Colon (tissue), 2 donors: ENCODE results near the gene HDLBP.

Experiments
- FAIRE-seq: peaks from 2 replicates; lab custom pipeline; 2012; peaks lifted over from hg19 to GRCh38; lab: Jason Lieb, UNC
- donor health status: control.
- donor health status: control.

Gene HDLBP

DNA sequence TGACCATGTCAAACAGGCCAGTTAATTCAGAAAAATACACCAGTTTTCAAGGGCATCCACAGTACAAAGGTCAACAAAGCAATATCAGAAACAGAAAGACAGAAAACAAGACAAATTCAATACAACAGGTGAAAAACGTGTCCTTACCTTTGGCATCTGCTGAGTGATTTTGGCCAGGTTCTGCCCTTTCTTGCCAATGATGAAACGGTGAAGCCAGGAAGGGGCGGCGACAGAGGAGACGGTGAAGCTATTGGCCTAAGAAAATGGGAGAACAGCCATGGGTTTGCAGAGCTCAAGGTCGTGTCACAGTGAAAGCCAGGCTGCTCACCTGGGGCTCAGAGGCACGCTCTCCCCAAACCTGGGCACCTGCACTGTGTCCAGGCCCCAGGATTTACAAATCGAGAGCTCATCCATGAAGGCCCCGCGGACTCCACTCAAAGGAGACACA is 60.5 kb downstream of the HDLBP start:
- no peak for FAIRE-seq

DNA sequence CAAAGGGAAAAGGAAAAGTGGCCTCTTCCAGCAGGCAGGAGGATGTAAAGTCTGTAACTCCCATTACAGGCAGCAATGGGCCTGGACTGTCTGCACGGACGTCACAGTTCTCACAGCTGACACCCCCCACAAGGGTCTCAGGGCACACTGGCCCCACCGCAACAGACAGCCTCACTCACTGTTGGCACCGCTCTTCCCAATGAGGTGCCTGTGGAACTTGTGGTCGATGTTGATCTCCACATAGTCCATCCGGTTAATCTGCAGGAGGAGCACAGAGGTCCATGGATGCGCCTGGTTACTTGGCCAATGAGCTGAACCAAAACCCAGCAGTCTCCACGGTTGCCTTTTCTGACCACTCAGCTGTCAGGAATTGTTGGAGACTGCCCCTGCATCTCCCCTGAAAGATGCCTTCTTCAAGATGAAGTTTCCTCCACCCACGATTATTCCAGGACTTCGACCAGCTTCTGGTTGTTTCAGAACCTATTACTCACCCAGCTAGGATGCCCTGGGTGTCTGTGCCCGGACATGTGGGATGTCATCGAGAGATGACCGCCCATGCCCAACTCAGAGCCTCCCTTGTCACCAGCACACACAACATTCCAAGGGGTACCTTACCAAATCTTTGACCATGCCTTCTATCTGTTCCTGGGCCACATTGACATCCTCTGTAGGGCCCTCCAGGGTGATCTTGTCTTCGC is 62.5 kb downstream of the HDLBP start:
- FAIRE-seq, result no peak

DNA sequence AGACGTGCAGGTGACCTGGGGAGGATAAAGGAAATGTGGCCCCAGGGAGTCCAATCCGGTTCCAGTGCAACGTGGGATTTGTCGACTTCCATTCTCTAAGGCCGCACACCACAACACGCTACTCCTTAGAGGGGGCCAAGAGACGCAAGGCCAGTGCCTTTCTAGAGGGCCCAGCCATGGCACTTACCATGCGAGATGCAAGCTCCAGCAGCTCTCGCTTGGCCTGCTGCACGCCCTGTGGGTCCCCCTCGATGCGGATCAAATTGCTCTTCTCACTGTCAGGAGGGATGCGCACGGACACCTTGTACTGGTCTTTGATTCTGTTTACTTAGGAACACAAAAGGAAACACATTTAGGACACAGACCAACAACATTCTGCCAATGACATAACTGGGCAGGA is 65.8 kb downstream of the HDLBP start:
- FAIRE-seq, result no peak

DNA sequence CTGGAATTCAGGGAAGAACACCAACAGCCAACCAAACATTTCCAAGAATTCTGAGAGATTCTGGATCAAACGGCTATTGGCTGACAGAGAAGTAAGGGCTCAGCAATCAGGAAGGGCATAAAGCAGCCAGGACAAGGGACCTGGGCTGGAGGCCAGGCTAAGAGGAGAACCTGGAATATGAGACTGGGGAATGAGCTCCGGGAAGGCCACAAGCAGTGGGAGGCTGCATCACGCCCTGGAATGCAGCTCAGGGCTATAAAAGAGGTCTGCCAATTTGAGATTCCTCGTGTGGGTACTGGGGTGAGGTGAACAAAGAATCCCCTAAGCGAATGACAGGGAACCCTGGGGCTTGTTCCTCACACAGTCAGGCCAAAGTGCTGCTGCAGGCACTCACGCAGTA is 66.6 kb downstream of the HDLBP start:
- FAIRE-seq, result no peak

DNA sequence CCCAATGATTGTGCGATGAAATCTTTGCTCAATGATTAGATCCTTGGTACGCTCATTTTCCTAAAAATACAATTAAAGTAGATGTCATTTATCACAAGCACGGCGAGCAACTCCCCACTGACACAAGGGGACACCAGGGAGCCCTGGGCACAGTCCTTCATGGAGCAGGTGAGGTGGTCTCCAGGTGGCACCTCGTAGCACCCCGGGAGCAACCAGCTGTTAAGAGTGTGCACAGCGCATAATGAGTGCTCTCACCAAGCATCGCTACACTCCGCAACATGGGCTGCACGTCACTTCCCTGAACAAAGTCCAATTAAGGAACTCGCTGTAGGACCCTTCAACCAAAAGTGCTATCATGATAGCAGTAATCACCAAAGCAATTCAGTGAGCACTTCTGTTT is 67.2 kb downstream of the HDLBP start:
- FAIRE-seq, result no peak

DNA sequence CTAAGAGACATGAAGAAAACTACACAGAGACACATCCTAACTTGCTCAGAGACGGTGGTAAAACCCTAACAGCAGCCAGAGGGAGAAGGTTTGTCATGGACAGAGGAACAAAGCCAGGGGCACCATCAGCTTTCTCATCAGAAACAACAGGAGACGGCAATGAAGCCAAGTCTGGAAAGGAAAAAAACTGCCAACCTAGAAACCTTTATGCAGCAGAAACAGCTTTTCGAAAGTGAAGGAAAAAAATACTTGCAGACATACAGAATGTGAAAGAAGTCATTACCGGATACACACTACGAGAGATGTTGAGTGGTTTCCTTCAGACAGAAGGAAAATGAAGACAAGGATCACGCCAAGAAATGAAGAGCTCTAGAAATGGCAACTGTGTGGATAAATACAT is 71.1 kb downstream of the HDLBP start:
- FAIRE-seq, result no peak

DNA sequence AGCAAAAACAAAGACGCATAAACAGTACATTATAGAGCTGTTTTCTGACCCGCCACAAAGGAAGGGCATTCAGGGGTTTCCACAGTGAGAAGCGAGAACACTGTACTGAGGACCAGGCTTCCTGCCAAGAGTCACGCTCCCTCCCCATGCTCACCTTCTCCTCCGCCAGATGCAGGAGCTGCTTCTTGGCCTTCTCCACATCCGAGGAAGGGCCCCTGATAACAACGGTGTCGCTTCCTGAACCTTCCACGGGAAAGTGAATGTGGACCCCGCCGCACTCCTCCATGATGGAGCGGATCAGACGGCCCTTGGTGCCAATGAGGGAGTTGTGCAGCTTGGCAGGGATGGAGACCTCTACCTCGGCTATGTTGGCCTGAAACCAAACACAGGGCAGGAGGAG is 73.2 kb downstream of the HDLBP start:
- FAIRE-seq, result no peak

DNA sequence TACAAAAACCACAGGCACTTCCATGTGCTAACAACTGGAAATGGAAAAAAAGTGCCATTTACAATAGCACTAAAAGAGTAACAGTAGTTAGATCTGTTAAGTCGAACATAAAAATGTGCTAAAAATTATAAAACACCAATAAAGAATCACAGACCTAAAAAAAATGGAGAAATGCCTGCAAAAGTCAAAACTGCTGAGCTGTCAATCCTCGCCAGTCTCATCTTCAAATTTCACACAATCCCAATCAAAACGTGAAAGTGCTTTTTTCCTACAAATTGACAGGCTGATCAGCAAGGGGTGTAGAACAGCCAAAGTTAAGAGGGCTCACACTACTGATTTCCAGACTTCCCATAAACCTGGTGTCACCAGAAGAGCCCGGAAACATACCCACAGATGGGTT is 73.8 kb downstream of the HDLBP start:
- FAIRE-seq, result no peak

DNA sequence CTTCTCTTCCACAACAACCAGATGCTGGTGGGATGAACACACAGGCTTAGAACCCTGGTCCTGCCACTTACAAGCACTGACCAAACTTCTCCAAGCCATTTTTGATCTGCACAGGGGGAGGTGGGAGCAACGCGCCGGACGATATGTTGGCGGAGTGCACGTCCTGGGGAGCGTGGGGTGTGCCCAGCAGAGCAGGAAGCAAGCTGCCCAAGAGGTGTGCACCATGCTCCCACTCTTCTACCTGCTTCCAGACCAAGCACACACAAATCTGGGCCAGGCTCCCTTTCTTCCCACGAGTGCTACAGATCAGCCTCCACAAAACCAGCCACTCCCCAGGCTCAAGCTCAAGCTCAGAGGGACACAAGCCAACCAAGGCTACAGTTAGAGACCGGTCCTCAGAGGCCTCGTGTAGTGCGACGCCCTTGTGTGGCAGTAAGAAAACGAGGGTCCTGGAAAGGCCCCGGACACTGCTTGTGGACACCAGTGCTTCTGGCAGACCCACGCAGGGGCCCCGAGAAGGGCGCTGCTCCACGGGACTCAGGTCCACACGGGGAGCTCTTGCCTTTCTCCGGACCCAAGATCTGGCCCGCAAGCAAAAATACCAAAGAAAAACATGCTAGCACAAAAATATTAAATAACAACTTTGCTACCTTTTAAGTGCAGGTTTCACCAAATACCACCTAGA is 75.0 kb downstream of the HDLBP start:
- no peak for FAIRE-seq

DNA sequence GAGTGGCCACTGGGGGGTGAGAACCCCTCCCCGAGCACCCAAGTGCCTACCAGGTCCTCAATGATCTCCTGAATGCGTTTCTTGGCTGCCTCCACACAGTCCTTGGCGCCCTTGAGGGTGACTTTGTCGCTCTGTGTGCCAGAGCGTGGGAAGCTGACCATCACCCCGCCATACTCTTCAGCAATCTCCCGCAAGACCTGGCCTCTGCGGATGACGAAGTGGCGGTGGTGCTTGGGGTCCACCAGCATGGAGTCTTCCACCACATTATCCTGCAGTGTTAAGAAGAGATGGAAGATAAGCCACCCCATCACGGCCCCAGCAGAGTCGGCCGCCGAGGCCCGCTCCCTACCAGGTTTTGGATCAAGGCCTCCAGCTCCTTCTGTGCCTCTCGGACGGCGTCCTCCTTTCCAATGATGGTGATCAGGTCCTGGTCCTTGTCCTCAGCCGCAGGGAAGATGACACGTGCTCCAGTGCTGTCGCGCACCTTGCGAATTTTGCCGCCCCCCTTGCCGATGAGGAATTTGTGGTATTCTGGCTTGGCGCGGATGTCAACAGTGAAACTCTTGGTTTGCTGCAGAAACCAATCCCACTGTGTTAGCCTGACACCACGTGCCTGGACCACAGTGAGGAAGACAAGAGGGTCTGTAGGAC is 75.8 kb downstream of the HDLBP start:
- no peak for FAIRE-seq

DNA sequence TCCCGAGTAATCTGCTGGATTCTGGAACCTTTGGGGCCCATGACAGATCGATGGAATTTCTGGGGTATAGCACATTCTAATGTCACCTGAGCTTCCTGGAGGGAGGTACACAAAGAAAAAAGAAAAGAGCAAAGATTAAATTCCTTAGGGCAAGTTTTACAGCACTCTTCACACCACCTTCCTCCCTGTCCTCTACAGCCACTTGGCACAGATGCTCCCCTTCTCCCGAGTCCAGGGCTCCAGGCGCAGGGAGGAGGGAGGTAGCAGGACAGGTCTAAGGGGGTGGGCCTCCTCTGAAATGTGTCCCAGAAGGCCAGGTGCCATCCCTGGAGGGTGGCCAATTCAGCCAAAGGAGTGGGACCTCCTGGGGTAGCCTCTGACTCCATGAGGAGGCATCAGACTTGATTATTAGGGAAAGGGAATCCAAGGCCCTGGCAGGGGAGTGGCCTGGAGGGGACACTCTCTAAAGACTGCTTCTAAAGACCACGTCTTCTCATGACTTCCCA is 76.7 kb downstream of the HDLBP start:
- no peak for FAIRE-seq

DNA sequence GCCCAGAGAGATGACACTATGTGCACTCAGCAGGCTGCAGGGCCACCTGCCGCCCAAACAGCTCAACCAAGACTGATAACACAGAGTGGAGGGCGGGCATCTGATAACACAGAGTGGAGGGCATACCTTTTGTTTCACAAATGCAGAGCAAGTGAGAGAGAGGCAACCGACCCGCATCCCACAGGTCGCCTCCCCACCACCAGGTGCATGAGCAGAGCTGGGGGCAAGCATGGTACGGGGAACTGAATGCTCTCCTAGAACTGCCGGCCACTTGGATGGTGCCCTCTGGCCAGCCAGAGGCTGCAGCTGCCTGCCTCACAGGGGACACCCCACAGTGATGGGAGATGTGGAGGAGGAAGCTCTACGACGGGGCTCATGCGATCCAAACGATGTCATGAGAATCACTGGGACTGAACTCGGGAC is 77.5 kb downstream of the HDLBP start:
- no peak for FAIRE-seq

DNA sequence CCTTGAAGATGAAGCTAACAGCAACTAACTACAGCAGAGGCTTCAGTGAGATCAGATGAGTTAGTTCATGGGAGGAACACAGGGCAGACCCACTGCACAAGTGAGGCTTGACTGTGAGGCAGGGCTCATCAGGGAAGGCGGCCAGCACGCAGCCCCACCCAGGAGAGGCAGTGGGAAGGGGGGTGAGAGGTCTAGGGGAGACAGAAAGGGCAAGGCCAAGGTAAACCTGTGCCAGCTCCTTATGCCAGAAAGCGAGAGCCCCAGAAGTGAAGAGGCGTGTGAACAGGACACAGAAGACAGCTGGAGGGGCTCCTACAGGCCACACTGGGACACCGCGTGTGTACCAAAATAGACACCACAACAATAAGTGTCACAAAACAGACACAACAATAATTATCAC is 78.4 kb downstream of the HDLBP start:
- FAIRE-seq, result no peak

DNA sequence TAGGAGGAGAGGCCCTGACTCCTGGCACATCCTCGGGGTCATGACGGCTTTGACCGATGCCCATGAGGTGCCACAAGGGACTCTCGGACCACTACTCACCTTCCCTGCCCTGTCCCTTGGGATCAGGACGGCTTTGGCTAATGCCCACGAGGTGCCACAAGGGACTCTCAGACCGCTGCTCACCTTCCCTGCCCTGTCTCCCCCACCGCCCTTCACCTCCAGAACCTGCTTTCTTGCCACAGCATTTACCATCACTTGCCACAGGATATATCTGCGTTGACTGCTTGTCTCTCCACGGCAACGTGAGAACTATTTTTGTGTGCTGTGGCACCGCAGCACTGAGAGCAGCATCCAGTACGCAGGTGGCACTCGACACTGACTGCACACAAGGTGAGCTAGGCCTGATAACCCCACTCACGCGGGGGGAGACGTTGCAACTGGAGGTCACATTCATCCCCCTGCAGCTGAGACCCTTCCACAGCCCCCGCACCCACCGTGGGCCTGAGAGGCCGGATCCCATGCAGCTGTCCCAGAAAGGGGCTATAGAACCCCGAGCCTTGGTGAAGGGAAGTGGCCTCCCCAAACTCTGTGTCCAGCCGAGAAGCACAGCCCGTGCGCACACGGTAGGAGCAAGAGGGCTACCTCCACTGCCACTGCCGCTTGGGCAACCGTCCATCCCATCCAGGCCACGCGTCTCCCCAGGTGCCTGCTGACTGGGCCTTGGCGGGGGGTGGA is 79.4 kb downstream of the HDLBP start:
- no peak for FAIRE-seq

DNA sequence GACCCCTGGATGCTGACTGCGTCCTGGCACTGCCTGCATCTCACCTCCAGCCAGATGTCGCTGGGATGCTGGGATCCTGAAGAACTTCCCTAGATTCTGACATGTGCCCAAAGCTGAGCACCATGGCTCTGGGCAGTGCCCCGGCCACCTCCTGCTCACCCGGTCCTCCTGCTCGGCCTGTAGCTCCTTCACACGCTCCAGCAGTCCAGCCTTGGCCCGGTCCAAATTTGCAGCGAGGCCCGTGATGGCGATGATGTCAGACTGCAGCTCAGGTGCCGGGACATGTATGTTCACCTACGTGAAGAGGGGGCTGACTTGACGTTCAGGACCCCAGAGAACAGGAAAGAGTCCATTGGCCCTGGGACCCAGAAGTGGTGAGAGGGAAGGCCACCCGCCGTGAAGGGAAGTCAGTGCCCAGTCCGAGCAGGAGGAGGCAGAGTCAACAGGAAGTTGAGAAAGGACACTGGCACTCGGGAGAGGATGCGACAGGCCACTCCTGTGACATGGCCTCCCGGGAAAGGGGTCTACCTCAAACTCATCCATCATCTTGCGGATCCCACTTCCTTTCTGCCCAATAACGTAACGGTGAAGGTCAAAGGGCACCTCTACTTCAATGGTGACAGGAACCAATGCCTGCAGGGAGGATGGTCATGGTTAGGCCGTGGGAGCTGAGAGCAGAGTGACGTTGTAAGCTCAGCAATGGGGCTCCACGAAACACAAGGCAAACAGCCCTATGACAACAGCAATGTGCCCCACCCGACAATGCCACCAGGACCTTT is 80.3 kb downstream of the HDLBP start:
- FAIRE-seq, result no peak

DNA sequence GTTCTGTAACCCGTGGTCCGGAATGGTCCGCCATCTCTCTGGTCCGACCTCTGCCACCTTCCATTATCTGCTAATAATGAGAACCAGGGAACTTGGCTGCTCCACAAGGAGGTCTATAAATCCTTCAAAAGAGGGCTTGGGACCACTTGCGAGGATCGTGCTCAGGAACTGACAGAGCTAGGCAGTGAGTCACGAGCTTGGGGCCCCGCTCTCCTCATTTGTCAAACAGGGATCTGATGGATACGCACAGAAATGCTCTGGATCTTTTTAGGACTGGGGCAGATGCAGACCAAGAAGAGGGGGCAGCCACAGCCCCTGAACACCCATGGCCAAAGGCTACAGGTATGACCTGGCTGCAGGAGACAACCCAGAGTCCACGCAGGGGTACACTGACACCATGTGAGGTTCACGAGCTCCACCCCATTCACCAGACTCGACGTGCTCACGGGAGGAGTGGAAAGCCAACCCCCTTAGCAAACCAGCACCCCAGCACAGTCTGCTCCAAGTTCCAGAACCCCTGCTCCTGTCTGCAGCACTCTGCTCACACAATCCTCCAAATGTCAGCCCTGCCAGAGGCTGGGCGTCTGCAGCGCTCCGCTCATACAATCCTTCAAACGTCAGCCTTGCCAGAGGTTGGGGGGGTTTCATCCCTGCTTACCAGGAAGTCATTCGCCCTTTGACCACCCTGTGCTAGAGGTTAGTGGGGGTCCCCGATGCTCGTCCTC is 81.2 kb downstream of the HDLBP start:
- FAIRE-seq, result no peak

DNA sequence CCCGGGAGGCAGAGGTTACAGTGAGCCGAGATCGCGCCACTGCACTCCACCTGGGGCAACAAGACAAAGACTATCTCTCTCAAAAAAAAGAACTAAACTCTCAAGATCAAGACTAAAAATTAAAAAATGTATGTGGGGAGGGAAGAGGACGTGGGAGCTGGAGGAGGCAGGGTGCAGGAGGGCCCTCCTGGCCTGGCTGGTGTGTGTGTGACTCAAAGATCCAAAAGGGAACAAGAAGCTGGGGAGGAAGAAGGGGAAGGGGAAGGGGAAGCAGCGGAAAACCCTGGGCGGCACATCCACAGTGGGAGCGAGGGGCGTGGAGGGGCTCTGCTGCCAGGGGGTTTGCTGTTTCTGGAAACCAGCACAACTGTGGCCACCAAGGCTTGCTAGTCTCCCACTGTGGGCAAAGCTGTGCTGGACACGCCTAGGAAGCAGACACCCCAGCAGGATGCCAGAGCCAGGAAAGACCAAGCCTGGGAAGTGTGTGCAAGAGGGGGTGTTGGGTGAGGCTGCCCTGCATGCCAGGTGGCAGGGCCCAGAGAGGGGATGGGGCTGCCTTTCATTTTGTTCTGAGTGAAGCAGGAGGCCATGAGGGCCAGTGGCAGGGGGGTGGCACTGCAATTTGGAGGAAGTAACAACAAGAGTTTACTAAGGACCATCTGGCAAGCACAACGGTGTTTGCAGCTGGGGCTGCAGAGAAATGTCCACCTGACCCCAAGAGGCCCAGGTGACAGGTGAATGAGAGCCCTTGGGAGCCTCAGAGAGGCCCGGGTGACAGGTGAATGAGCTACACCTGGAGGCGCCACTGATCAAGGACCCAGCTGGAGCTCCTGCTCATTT is 82.5 kb downstream of the HDLBP start:
- no peak for FAIRE-seq

DNA sequence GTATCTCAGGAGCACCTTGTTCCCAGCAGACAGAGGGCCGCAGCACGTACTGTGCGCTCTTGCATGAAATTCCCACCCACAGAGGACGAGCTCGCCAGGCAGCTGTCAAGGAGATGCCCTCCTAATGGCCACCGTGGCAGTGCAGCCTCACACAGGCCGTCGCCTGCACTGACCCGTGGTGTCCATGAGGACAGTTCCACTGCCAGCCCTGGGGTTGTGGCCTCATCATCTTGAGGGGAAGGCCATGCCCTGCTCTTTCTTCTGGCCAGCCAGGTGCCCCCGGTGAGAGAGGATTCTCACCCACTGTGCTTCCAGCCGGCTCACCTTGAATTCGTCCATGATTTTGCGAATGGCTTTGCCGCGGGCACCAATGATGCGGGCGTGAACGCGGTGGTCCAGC is 85.0 kb downstream of the HDLBP start:
- no peak for FAIRE-seq

DNA sequence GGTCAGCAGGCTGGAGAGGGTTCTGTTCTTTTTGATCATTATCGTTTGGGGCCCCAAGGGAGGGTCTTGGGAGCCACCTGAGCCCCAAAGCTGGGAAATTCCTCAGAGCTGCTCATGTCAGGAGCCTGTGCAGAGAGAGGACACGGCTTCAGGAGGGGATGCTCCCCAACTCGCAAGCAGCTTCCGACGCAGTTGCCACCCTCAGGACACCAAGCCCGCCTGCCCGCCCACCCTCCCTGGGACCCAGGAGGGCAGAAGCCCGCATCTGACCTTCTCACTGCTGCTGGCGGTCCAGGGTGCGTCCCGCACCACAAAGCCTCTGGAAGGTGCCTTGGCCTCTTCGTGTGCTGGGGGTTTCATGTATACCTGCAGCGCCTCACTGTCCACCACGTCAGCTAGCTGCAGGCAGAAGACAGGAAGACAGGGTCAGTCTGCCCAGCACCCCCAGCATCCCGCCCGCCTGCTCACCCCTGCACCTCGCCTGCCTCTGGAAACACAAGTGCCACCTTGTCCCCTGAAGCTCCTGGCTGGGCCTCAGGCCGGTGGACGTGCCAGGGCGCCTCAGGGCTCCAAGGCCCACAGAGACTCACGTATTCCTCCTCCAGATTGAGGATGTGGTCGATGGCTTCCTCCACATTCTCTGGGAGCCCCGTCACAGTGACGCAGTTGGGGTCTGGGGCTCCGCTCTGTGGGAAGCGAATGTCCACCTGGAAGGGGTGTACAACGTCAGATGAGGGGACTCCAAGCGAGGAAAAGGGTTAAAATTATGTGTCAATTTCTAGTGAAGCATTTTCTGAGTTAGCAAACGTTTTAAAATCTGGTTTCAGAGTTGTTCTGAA is 85.7 kb downstream of the HDLBP start:
- no peak for FAIRE-seq
